Endothelial cell (in vitro differentiated cells): ENCODE data around the gene AIM2. TPM values are rescaled to one million over a fixed set of nuclear protein-coding genes. Genes with fewer than 3 reads are reported as not detected.
A peak's percentile ranks its signal among the peaks of the same experiment; 100 is the strongest.
"Not testable (repeated sequence)": the region's sequence is repeated elsewhere in the genome, so short reads cannot be mapped to it uniquely, and the experiment has no call there.

ENCODE experiments used
- DNase-seq: peaks from one replicate; pipeline ENCODE4 v3.0.0; 2021; ENCODE audit warnings: low spot score
- H3K27ac Mint-ChIP-seq: one replicate; pipeline ENCODE4 v1.8.0; 2021; ENCODE audit warnings: mixed read lengths, inconsistent platforms; ENCODE audit not compliant: unreplicated experiment
- H3K27me3 Mint-ChIP-seq: one replicate; pipeline ENCODE4 v1.8.0; 2021; ENCODE audit warnings: mild to moderate bottlenecking, moderate library complexity, mixed read lengths, inconsistent platforms; ENCODE audit not compliant: unreplicated experiment
- H3K36me3 Mint-ChIP-seq: one replicate; pipeline ENCODE4 v1.8.0; 2021; ENCODE audit warnings: mild to moderate bottlenecking, low read depth, mixed read lengths, inconsistent platforms; ENCODE audit not compliant: unreplicated experiment
- H3K4me1 Mint-ChIP-seq: one replicate; pipeline ENCODE4 v1.8.0; 2021; ENCODE audit warnings: mild to moderate bottlenecking, mixed read lengths, inconsistent platforms; ENCODE audit not compliant: unreplicated experiment
- H3K4me3 Mint-ChIP-seq: one replicate; pipeline ENCODE4 v1.8.0; 2021; ENCODE audit warnings: mild to moderate bottlenecking, mixed read lengths, inconsistent platforms; ENCODE audit not compliant: unreplicated experiment
- H3K9me3 Mint-ChIP-seq: one replicate; pipeline ENCODE4 v1.8.0; 2021; ENCODE audit warnings: mixed read lengths, inconsistent platforms; ENCODE audit not compliant: unreplicated experiment
- total RNA-seq: library from RNA; stranded (reverse); fragmentation: NEBNext Ultra II Directional; extraction: Animal tissue kit (Norgen Biotek cat#: 25700); gene quantifications from one replicate; pipeline ENCODE4 v1.2.1, GENCODE V29; 2021; ENCODE audit not compliant: unreplicated experiment
- TF ChIP-seq, protein P1 (sequence below): fragments of 200-600 bp; sonication (generic); IDR thresholded peaks from one replicate; pipeline ENCODE4 v1.5.0; 2021; ENCODE audit warnings: antibody characterized with exemption; ENCODE audit not compliant: unreplicated experiment

AIM2 gene
- total RNA-seq, 1 donor from 2014 or later: 29.2 TPM

DNA sequence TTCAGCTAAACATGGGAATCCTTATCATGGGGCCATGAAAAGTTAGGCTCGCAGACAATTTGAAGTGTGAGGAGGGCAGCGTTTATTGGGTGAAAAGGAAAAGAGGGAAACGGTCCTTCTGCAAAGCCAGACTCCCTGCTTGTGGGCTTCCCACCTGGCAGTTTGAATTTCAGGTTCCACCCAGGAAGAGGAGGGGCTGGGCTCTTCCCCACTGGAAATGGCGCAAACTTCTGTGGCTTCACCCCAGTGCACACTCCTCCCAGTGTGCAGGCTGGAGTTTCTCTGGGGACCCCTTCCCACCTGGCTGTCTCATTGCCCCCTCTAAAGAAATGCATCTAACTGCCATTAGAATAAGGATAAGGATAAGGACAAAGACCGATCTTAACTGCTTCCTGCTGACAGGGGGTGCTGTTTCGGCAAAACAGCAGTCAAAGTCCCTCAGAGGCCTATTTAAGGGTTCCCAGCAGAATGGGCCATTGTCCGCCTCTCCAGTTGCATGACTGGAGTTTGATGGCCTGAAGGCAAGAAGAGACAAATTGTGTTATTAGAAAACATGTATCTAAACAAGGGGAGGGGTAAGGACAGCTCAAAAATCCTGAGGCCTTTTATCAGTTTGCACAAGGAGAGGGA is 20.4 kb downstream of the AIM2 start:
- H3K36me3 Mint-ChIP-seq: peaks cover 44% of the 10 kb centered on the region
- H3K27me3 Mint-ChIP-seq: peaks cover 3% of the 10 kb centered on the region
- DNase-seq: no peak
- TF ChIP-seq, protein P1, sequence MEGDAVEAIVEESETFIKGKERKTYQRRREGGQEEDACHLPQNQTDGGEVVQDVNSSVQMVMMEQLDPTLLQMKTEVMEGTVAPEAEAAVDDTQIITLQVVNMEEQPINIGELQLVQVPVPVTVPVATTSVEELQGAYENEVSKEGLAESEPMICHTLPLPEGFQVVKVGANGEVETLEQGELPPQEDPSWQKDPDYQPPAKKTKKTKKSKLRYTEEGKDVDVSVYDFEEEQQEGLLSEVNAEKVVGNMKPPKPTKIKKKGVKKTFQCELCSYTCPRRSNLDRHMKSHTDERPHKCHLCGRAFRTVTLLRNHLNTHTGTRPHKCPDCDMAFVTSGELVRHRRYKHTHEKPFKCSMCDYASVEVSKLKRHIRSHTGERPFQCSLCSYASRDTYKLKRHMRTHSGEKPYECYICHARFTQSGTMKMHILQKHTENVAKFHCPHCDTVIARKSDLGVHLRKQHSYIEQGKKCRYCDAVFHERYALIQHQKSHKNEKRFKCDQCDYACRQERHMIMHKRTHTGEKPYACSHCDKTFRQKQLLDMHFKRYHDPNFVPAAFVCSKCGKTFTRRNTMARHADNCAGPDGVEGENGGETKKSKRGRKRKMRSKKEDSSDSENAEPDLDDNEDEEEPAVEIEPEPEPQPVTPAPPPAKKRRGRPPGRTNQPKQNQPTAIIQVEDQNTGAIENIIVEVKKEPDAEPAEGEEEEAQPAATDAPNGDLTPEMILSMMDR: no peak
- peak overlapping the region; percentile 65 for H3K27ac Mint-ChIP-seq
- H3K9me3 Mint-ChIP-seq: no peaks in the 10 kb centered on the region
- H3K4me1 Mint-ChIP-seq: peaks cover 38% of the 10 kb centered on the region
- peak overlapping the region; percentile 56 for H3K4me3 Mint-ChIP-seq

DNA sequence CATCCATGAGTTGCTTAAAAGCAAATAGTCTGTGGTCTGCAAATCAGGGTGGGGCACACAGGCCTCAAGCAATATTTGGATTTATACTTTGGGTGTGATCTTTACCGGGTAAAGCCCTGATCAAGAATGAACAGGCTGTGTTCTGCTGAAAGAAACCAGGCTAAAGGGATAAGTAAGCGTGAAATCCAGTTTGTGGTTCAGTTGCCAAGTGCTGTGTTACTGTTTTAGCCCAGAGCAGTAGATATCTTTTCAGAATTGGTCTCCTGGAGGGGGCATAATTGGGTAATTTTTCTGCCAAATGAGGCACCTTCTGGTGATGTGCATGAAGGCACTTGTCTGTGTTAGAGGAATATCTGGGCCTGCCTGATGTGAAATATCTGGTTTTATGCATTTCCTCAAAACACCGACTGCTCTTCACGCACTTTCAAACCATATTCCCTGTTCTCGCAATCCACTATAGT is 21.4 kb downstream of the AIM2 start:
- no peak for DNase-seq
- TF ChIP-seq, protein P1: no peak
- peak overlapping the region; percentile 59 for H3K27ac Mint-ChIP-seq
- H3K36me3 Mint-ChIP-seq: peaks cover 46% of the 10 kb centered on the region
- peaks cover 5% of the 10 kb centered on the region for H3K27me3 Mint-ChIP-seq
- H3K4me3 Mint-ChIP-seq: peak overlapping the region; percentile 43
- no peaks in the 10 kb centered on the region for H3K9me3 Mint-ChIP-seq
- H3K4me1 Mint-ChIP-seq: peaks cover 41% of the 10 kb centered on the region

DNA sequence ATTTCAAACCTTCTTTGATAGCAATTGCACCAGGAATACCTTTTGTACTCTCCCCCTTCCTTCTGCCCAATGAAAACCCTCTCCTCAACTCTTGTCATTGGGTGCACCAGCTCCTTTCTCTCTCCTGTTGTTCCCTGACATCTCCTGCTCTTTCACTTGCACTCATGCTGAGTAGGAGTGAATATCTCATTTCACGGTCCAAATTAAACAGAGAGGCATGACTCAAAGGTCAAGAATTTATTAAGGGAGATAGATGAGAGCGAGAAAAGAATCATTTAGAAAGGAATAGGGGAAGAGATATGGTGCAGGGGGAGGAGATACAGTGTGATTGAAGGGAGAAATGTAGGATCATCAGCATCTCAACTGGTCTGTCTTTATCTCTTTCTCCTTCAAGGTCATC is 22.1 kb downstream of the AIM2 start:
- no peaks in the 10 kb centered on the region for H3K9me3 Mint-ChIP-seq
- TF ChIP-seq, protein P1: no peak
- peak overlapping the region; percentile 76 for H3K27ac Mint-ChIP-seq
- peaks cover 5% of the 10 kb centered on the region for H3K27me3 Mint-ChIP-seq
- peaks cover 50% of the 10 kb centered on the region for H3K36me3 Mint-ChIP-seq
- peaks cover 41% of the 10 kb centered on the region for H3K4me1 Mint-ChIP-seq
- H3K4me3 Mint-ChIP-seq: peak overlapping the region; percentile 54
- DNase-seq: no peak

GRCh38 chr1:159051436-159051835 is 25.1 kb downstream of the AIM2 start:
- Mint-ChIP-seq H3K27me3 (peaks cover 5% of the 10 kb centered on the region), H3K27ac (no peak overlapping the region), H3K9me3 (no peaks in the 10 kb centered on the region)

DNA sequence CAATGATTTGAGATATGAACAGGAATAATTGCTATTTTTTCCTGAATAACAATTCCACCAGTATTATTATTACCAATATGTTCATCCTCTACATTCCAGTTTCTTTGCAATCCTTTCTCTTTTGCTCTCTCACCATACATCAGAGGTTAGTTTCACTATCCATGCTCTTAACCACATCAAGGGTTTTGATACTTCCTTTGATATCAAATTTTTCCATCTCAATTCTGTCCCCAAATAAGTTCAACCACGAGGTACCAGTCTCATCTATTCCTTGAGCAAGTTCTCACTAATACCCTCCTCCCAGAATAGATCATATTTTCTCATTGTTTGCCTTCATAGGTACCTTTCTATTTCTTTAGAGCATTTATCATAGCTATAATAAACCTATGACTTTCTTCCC is 30.1 kb downstream of the AIM2 start:
- not testable (repeated sequence) for H3K4me3 Mint-ChIP-seq, DNase-seq, H3K4me1 Mint-ChIP-seq, H3K27me3 Mint-ChIP-seq, H3K9me3 Mint-ChIP-seq, H3K27ac Mint-ChIP-seq
- H3K36me3 Mint-ChIP-seq: peaks cover 35% of the 10 kb centered on the region

More at GRCh38 chr1:159051436-159051835, 25.1 kb downstream of the AIM2 start:
- Mint-ChIP-seq H3K36me3 (peaks cover 53% of the 10 kb centered on the region), H3K4me3 (no peak overlapping the region), H3K4me1 (peaks cover 41% of the 10 kb centered on the region)
- TF ChIP-seq, protein P1: no peak
- DNase-seq: no peak
